Esophagus (tissue), 2 donors: ENCODE results near the gene PAX9. TPM values are rescaled to one million over a fixed set of nuclear protein-coding genes. Genes with fewer than 3 reads are reported as not detected.

ENCODE experiments used
- H3K27ac ChIP-seq, 2 donors: one replicate each; pipeline ENCODE4 v1.5.1; 2013; ENCODE audit warnings: low read depth in 2 of 2, mild to moderate bottlenecking in 2 of 2, inconsistent platforms in 1 of 2, low read length in 1 of 2, moderate library complexity in 1 of 2
- H3K27me3 ChIP-seq, 2 donors: one replicate each; pipeline ENCODE4 v1.6.1; 2013; ENCODE audit warnings: low read length in 2 of 2, control low read depth in 1 of 2, mild to moderate bottlenecking in 1 of 2; ENCODE audit not compliant: insufficient read depth in 2 of 2, control insufficient read depth in 1 of 2
- H3K36me3 ChIP-seq, 2 donors: one replicate each; pipeline ENCODE4 v1.6.1; 2013; ENCODE audit warnings: low read length in 1 of 2; ENCODE audit not compliant: control insufficient read depth in 2 of 2, insufficient read depth in 2 of 2
- H3K4me1 ChIP-seq, 2 donors: one replicate each; pipeline ENCODE4 v1.6.1; 2013; ENCODE audit warnings: low read length in 1 of 2; ENCODE audit not compliant: control insufficient read depth in 2 of 2, insufficient read depth in 2 of 2
- H3K4me3 ChIP-seq, 2 donors: one replicate each; pipeline ENCODE4 v1.5.1; 2013; ENCODE audit warnings: low read length in 2 of 2, mild to moderate bottlenecking in 2 of 2, low read depth in 1 of 2, moderate library complexity in 1 of 2
- H3K9me3 ChIP-seq, 2 donors: one replicate each; pipeline ENCODE4 v1.6.1; 2013; ENCODE audit warnings: mild to moderate bottlenecking in 2 of 2, low read depth in 1 of 2, low read length in 1 of 2, moderate library complexity in 1 of 2; ENCODE audit not compliant: control insufficient read depth in 2 of 2, insufficient read depth in 1 of 2
- WGBS, 2 donors: extraction: QIAGEN DNeasy Blood & Tissue Kit; methylation state at CpG; one replicate each; pipeline ENCODE4 v1.1.7; 2013; 5-methylcytosine and 5-hydroxymethylcytosine counted together
- polyA plus RNA-seq, 2 donors: library from polyadenylated mRNA; stranded (reverse); fragments of 200-250 nt; gene quantifications; one replicate each; pipeline ENCODE4 v1.2.3, GENCODE V29; 2013
- donor health status: healthy with polysubstance abuse.
- donor health status: Bipolar disorder and iron deficiency.

PAX9 gene
- polyA plus RNA-seq, 2 donors, result 51.9 to 78.7 TPM

- no peaks in the 10 kb centered on the region for H3K36me3 ChIP-seq
- H3K27ac ChIP-seq, result peak overlapping the region in 1 of 2 donors; percentile 70
- H3K9me3 ChIP-seq, result peaks cover 0 to 2% of the 10 kb centered on the region in 2 donors
- peaks cover 0 to 22% of the 10 kb centered on the region in 2 donors for H3K27me3 ChIP-seq
- peak overlapping the region in 1 of 2 donors; percentile 95 for H3K4me3 ChIP-seq
- 17 to 23% methylated on average over 11 of the region's 11 CpGs for WGBS, 2 donors
- peaks cover 3 to 6% of the 10 kb centered on the region in 2 donors for H3K4me1 ChIP-seq
Measured at GRCh38 chr14:36655571-36655962, 6.1 kb upstream of the PAX9 start.

GRCh38 chr14:36655963-36656686 is 5.5 kb upstream of the PAX9 start:
- Histone ChIP-seq H3K4me1 (peaks cover 3 to 10% of the 10 kb centered on the region in 2 donors), H3K27me3 (peaks cover 0 to 22% of the 10 kb centered on the region in 2 donors), H3K4me3 (peak overlapping the region; percentile 84 to 95), H3K27ac (peak overlapping the region; percentile 85 to 91), H3K9me3 (peaks cover 0 to 2% of the 10 kb centered on the region in 2 donors), H3K36me3 (no peaks in the 10 kb centered on the region)
- 3 to 5% methylated on average over 47 to 48 of the region's 48 CpGs for WGBS, 2 donors

- Histone ChIP-seq H3K27me3 (peaks cover 0 to 22% of the 10 kb centered on the region in 2 donors), H3K9me3 (peaks cover 0 to 2% of the 10 kb centered on the region in 2 donors), H3K36me3 (no peaks in the 10 kb centered on the region), H3K4me1 (peaks cover 3 to 14% of the 10 kb centered on the region in 2 donors), H3K4me3 (peak overlapping the region; percentile 84 to 95), H3K27ac (peak overlapping the region; percentile 91 to 93)
- 5 to 7% methylated on average over 31 of the region's 31 CpGs for WGBS, 2 donors
Measured at GRCh38 chr14:36656687-36657398, 4.8 kb upstream of the PAX9 start.

GRCh38 chr14:36657399-36658122 is 4.1 kb upstream of the PAX9 start:
- Histone ChIP-seq H3K27me3 (peaks cover 0 to 22% of the 10 kb centered on the region in 2 donors), H3K9me3 (peaks cover 0 to 2% of the 10 kb centered on the region in 2 donors), H3K4me3 (peak overlapping the region; percentile 84 to 95), H3K27ac (peak overlapping the region; percentile 91 to 93), H3K36me3 (peaks cover 0 to 2% of the 10 kb centered on the region in 2 donors), H3K4me1 (peaks cover 3 to 14% of the 10 kb centered on the region in 2 donors)
- WGBS, 2 donors, result 3 to 4% methylated on average over 52 to 55 of the region's 55 CpGs

- H3K36me3 ChIP-seq, result peaks cover 0 to 10% of the 10 kb centered on the region in 2 donors
- H3K4me3 ChIP-seq, result peak overlapping the region; percentile 84 to 95
- H3K4me1 ChIP-seq, result peaks cover 5 to 14% of the 10 kb centered on the region in 2 donors
- peaks cover 0 to 6% of the 10 kb centered on the region in 2 donors for H3K9me3 ChIP-seq
- peak overlapping the region; percentile 91 to 93 for H3K27ac ChIP-seq
- H3K27me3 ChIP-seq, result peaks cover 0 to 22% of the 10 kb centered on the region in 2 donors
- 5 to 6% methylated on average over 55 of the region's 55 CpGs for WGBS, 2 donors
Measured at GRCh38 chr14:36658123-36659009, 3.3 kb upstream of the PAX9 start.

GRCh38 chr14:36659010-36659821 is 2.4 kb upstream of the PAX9 start:
- H3K4me3 ChIP-seq, result peak overlapping the region; percentile 84 to 95
- H3K27ac ChIP-seq, result peak overlapping the region; percentile 91 to 93

GRCh38 chr14:36659822-36660735 is 1.6 kb upstream of the PAX9 start:
- H3K9me3 ChIP-seq, result peaks cover 0 to 5% of the 10 kb centered on the region in 2 donors
- H3K36me3 ChIP-seq, result peaks cover 0 to 19% of the 10 kb centered on the region in 2 donors
- H3K27ac ChIP-seq, result peak overlapping the region; percentile 91 to 93
- peaks cover 4 to 14% of the 10 kb centered on the region in 2 donors for H3K4me1 ChIP-seq
- H3K4me3 ChIP-seq, result peak overlapping the region; percentile 84 to 95
- 8% methylated on average over 19 of the region's 19 CpGs for WGBS, 2 donors
- peaks cover 0 to 11% of the 10 kb centered on the region in 2 donors for H3K27me3 ChIP-seq

More at GRCh38 chr14:36659010-36659821, 2.4 kb upstream of the PAX9 start:
- H3K36me3 ChIP-seq, result peaks cover 0 to 17% of the 10 kb centered on the region in 2 donors
- H3K4me1 ChIP-seq, result peaks cover 6 to 14% of the 10 kb centered on the region in 2 donors
- WGBS, 2 donors, result 7 to 8% methylated on average over 35 of the region's 35 CpGs
- peaks cover 0 to 19% of the 10 kb centered on the region in 2 donors for H3K27me3 ChIP-seq
- peaks cover 0 to 6% of the 10 kb centered on the region in 2 donors for H3K9me3 ChIP-seq
